NB4 (cell line): Measurements from ENCODE around the gene SS18L1.

Experiments used
- MYC ChIP-seq: IDR thresholded peaks from 2 replicates; pipeline ENCODE4 v1.6.1; 2011; ENCODE audit warnings: low read depth, low read length
- POLR2A ChIP-seq: IDR thresholded peaks from 2 replicates; pipeline ENCODE4 v1.6.1; 2011; ENCODE audit warnings: mild to moderate bottlenecking; ENCODE audit not compliant: insufficient read length; ENCODE audit errors: extremely low read depth
- TF ChIP-seq, protein P1 (sequence below): IDR thresholded peaks from one replicate; pipeline ENCODE4 v1.5.1; 2012; ENCODE audit warnings: low read depth, low read length
- TF ChIP-seq, protein P2 (sequence below): IDR thresholded peaks from 2 replicates; pipeline ENCODE4 v1.6.1; 2011; ENCODE audit warnings: low read depth, low read length

DNA sequence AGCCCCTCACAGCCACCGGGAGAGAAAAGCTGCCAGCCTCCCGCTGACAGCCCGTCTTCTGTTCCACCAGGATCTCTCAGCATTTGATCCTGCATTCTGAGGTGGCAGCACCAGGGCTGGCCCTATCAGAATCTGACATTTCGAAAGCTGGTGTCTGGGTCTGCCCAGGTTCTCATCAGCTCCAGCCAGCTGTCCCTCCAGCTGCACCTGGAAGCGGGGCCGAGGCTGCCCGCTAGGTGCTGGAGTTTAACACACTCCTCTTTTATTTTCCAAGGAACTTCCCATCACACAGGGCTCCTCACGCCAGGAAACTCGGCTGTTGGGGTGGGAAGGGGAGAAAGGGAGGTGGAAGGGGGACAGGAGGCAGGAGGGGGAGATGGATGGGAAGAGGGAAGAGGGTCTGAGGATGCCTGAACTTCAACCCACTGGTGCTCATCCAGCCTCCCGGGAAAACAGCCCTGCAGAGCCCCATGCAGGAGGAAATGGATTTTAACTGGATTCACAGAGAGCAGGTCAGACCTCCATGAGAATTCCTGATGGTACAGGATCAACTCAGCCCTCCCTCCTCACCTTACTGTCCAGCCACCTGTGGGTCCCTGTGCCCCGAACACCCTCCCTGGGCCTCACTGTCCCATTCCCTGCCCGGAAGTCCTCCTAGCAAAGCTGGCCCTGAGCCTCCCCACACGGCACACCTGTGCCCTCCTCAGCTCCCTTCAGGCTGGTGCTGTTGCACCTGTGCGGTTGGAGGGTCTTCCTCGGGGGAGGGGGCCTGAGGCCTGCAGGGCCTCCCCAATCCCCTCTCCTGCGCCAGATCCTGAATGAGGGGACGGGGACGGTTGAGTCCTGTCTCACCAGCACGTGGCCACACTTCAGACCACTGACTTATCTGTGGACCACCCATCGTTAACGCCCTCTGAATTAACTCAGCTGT, 25.2 kb upstream of the SS18L1 start:
- TF ChIP-seq POLR2A (no peak), MYC (no peak)
- TF ChIP-seq, protein P1, sequence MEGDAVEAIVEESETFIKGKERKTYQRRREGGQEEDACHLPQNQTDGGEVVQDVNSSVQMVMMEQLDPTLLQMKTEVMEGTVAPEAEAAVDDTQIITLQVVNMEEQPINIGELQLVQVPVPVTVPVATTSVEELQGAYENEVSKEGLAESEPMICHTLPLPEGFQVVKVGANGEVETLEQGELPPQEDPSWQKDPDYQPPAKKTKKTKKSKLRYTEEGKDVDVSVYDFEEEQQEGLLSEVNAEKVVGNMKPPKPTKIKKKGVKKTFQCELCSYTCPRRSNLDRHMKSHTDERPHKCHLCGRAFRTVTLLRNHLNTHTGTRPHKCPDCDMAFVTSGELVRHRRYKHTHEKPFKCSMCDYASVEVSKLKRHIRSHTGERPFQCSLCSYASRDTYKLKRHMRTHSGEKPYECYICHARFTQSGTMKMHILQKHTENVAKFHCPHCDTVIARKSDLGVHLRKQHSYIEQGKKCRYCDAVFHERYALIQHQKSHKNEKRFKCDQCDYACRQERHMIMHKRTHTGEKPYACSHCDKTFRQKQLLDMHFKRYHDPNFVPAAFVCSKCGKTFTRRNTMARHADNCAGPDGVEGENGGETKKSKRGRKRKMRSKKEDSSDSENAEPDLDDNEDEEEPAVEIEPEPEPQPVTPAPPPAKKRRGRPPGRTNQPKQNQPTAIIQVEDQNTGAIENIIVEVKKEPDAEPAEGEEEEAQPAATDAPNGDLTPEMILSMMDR, result no peak
- TF ChIP-seq, protein P2, sequence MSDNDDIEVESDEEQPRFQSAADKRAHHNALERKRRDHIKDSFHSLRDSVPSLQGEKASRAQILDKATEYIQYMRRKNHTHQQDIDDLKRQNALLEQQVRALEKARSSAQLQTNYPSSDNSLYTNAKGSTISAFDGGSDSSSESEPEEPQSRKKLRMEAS, result no peak
